ENCODE data around the gene ST3GAL5.

ST3GAL5 gene

GRCh38 chr2:85864654-85865053 is 24.1 kb downstream of the ST3GAL5 start:
- DNase-seq (ENCODE audit: low read depth): no peak
- no peak overlapping the region for H3K4me3 ChIP-seq (ENCODE audit: control insufficient read depth, low read depth, low read length)
- TF ChIP-seq CTCF (conservative IDR thresholded peaks at IDR 0.05; ENCODE audit: control insufficient read depth, insufficient read depth, low read depth, low read length): no peak

- TF ChIP-seq CTCF (conservative IDR thresholded peaks at IDR 0.05; ENCODE audit: control insufficient read depth, insufficient read depth, low read depth, low read length): no peak
- no peak for DNase-seq (ENCODE audit: low read depth)
- no peak overlapping the region for H3K4me3 ChIP-seq (ENCODE audit: control insufficient read depth, low read depth, low read length)
Observed at GRCh38 chr2:85862426-85862825, 26.4 kb downstream of the ST3GAL5 start.

- no peak for DNase-seq (ENCODE audit: low read depth)
- no peak for TF ChIP-seq CTCF (conservative IDR thresholded peaks at IDR 0.05; ENCODE audit: control insufficient read depth, insufficient read depth, low read depth, low read length)
- H3K4me3 ChIP-seq (ENCODE audit: control insufficient read depth, low read depth, low read length): no peak overlapping the region
Observed at GRCh38 chr2:85861650-85862049, 27.1 kb downstream of the ST3GAL5 start.

- no peak overlapping the region for H3K4me3 ChIP-seq (ENCODE audit: control insufficient read depth, low read depth, low read length)
- TF ChIP-seq CTCF (conservative IDR thresholded peaks at IDR 0.05; ENCODE audit: control insufficient read depth, insufficient read depth, low read depth, low read length): no peak
- DNase-seq (ENCODE audit: low read depth): no peak
Observed at GRCh38 chr2:85861180-85861579, 27.6 kb downstream of the ST3GAL5 start.

- H3K4me3 ChIP-seq (ENCODE audit: control insufficient read depth, low read depth, low read length): no peak overlapping the region
- DNase-seq (ENCODE audit: low read depth): no peak
- TF ChIP-seq CTCF (conservative IDR thresholded peaks at IDR 0.05; ENCODE audit: control insufficient read depth, insufficient read depth, low read depth, low read length): no peak
Observed at GRCh38 chr2:85858841-85859240, 29.9 kb downstream of the ST3GAL5 start.

GRCh38 chr2:85854897-85855296 is 33.9 kb downstream of the ST3GAL5 start:
- H3K4me3 ChIP-seq (ENCODE audit: control insufficient read depth, low read depth, low read length): no peak overlapping the region
- TF ChIP-seq CTCF (conservative IDR thresholded peaks at IDR 0.05; ENCODE audit: control insufficient read depth, insufficient read depth, low read depth, low read length): no peak
- DNase-seq (ENCODE audit: low read depth): no peak

GRCh38 chr2:85854166-85854509 is 34.7 kb downstream of the ST3GAL5 start:
- DNase-seq (ENCODE audit: low read depth): no peak
- H3K4me3 ChIP-seq (ENCODE audit: control insufficient read depth, low read depth, low read length): no peak overlapping the region
- TF ChIP-seq CTCF (conservative IDR thresholded peaks at IDR 0.05; ENCODE audit: control insufficient read depth, insufficient read depth, low read depth, low read length): no peak
